ENCODE results near the gene DIDO1.

DNA sequence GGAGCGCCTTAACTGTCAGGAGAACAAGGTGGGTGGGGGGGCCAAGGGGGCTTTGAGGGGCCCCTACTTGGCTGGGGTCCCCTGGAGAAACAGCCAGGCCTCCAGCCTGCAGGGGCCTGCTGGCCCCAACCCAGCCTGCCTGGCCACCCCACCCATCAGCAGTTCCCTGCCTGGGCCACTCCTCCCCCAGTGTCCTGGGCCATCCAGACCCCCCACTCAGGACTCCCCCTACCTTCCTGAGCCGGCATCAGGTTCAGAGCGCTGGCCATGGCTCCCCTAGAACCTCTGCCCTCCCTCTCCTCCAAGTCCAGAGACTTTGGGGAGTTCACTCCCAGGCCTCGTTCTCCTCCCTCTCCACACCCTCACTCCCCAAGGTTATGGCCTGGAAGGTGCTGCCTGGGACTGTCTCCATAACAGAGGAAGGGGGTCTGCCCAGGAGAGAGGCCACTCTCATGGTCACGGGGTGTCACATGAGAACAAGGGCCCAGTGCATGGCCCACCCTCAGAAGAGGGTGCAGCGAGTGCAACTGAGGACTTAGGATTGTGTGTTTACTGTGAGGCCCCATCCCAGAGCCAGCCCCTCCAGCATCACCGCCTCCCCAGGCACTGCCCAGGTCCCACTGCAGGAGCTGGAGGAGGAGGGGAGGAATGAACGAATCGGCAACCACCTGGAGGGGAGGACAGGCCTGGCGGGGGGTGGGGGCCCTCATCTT, 32.2 kb upstream of the DIDO1 start:
- TF ChIP-seq, protein P1, sequence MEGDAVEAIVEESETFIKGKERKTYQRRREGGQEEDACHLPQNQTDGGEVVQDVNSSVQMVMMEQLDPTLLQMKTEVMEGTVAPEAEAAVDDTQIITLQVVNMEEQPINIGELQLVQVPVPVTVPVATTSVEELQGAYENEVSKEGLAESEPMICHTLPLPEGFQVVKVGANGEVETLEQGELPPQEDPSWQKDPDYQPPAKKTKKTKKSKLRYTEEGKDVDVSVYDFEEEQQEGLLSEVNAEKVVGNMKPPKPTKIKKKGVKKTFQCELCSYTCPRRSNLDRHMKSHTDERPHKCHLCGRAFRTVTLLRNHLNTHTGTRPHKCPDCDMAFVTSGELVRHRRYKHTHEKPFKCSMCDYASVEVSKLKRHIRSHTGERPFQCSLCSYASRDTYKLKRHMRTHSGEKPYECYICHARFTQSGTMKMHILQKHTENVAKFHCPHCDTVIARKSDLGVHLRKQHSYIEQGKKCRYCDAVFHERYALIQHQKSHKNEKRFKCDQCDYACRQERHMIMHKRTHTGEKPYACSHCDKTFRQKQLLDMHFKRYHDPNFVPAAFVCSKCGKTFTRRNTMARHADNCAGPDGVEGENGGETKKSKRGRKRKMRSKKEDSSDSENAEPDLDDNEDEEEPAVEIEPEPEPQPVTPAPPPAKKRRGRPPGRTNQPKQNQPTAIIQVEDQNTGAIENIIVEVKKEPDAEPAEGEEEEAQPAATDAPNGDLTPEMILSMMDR (IDR thresholded peaks at IDR 0.05; ENCODE audit: low read length) = no peak
- TF ChIP-seq EZH2 (optimal IDR thresholded peaks at IDR 0.05; ENCODE audit: low read depth, low read length) = no peak
- TF ChIP-seq EZH2phosphoT487 (IDR thresholded peaks at IDR 0.05; ENCODE audit: low read length) = no peak
